ENCODE measurements around the gene MEOX1.

MEOX1 gene

GRCh38 chr17:43650471-43650870 lies 11.3 kb downstream of the MEOX1 start:
- no peak for DNase-seq

DNA sequence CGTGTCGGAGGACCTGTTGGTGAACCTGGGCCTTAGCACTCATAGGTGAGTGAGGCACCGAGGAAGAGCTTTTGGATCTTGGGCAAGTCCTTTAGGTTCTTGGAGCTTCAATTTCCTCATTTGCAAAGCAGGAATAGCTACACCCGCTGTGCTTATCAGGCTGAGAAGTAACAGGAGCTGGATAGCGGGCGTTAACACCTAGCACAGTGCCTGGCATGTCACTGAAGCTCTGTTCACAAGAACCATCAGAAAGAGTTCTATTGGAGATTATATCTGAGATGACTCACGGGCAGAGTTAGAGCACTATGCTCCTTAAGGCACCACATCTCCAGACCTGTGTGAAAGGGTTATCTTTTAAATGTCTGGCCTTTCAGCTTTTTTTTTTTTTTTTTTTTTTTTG lies 12.8 kb downstream of the MEOX1 start:
- no peak for DNase-seq

- DNase-seq: no peak
These were observed 15.8 kb downstream of the MEOX1 start for GRCh38 chr17:43645765-43646481.

- no peak for DNase-seq
These were observed 16.3 kb downstream of the MEOX1 start for GRCh38 chr17:43645450-43645764.

GRCh38 chr17:43644081-43644480 lies 17.6 kb downstream of the MEOX1 start:
- no peak for DNase-seq

- no peak for DNase-seq
These were observed 20.3 kb downstream of the MEOX1 start for GRCh38 chr17:43641416-43641815.

DNA sequence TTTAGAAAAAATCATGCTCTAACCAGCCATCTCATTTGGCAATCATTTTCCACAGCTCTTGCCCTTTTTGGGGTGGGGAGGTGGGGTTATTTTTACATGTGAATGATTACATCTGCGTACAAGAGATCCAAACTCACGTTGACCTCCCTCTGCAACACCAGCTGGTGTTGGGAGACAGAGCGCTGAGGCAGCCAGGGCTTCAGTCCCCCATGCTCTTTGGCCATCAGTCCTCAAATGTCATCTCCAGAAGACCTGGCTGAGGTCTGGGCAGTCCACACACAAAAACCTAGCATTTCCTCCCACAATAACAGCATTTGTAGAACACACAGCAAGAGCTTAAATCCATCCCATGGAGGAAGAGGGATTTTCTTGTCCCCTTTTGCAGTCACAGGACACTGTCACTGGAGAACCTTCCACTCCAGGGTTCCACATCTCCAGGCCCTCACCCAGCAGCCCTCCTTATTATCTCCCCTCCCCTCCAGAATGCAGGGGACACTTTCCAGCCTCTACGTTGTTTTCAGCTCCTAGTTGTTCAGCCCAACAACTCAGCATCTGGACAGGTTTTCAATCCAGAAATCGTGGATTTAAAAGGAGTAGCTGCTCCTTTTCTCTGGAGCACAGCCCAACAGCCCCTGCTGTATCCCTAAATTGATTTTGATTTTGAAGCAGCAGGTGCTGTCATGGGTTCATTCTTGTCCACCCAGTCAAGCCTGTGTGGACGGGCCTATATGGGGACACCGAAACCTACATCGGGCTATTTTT lies 21.1 kb downstream of the MEOX1 start:
- DNase-seq: no peak

DNA sequence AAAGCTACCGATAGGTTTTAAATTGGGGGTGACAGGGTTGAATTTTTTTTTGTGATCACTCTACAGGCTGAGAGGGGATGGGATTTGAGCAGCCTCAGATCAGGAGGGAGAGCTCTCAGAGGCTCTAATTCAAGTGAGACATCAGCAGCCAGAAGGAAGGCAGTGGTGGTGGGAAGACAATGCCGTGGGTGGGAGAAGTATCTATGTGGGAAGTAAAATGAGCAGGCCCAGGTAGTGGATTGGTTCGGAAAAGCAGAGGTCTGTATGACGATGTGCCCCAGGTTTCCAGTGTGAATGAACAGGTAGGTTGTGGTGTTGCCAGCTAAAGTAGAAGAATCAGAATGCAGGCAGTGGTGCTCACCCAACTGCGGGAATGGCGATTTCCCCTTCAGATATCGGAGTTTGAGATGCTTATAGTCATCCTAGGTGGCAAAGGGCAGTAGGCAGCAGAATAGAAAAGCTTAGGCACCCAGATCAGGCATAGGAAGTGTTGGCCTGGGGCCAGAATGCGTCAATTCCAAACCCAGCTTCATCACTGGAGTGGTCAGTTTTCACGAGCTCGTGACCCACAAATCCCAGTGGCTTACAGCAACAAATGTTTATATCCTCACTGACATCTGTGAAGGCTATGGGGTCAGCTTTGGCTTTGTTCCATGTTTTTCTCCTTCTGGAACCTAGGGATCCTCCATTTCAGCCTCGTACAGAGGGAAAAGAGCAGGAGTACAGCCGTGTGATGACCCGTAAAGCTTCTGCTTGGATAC lies 24.0 kb downstream of the MEOX1 start:
- no peak for DNase-seq

DNA sequence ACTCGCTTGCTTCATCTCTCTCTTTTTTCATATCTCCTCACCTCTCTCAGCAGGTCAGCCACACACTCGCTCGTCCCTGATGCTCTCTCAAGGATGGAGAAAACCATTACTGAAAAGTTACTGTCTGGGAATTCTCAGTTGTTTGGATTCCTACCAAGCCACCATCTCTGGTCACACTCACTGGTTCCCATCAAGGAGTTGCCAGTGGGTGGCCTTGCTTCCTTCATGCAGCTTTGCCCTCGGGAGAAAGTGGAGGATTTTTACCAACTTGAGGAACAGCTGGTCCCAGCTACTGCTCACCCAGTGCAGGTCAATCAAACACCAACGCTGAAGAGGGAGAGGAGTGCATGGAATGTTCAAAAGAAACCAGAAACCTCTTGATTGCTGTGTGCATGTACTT lies 25.3 kb downstream of the MEOX1 start:
- no peak for DNase-seq

DNA sequence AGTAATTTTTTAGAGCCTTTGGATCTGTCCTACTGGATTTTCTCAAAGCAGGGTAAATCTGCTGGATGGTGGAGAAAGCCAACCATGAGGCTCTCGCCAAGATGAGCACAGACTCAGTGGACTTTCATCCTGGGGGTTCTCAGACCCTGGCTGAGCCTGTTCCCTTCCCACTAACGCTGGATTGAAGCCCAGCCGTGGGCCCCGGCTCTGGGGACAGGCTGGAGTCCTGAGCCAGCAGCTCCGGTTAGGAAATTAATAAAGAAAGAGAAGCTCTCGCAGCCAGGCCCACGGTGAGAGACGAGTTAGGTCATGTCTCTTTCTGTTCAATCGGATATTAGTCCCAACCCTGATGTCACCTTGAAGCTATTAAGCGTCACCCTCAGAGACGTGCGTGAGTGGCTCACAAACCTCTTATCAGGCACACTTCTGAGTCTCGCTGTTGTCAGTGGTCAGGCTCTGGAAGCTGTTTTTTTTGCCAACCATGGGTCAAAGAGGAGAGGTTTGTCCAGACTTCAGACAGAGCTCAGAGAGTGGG lies 27.1 kb downstream of the MEOX1 start:
- no peak for DNase-seq

GRCh38 chr17:43632221-43632620 lies 29.5 kb downstream of the MEOX1 start:
- no peak for DNase-seq

- DNase-seq: no peak
These were observed 30.3 kb downstream of the MEOX1 start for GRCh38 chr17:43631429-43631828.

DNA sequence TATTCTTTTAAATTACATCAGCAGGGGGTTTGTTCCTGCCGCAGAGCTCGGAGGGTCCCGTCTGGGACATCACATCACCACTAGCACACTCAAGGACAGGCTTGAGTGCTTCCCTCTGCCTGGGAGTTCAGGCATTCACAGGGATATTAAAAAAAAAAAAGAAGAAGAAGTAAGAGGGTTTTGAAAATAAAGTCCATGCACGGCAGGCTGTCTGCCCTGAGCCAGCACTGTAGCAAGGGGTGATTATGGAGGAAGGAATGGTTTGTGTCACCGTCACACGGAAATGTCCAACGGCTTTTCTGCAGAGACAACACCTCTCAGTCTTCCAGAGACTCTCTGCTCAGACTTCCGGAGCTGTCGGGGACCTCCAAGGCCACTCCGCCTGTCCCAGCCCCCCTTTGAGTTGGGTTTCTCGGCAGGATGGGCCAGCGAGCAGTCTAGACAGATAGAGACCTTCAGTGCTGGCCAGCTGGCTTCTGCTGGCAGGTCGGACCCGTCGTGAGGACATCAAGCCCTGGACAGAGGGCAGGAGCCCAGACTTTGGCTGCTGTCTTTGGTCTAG lies 33.6 kb downstream of the MEOX1 start:
- no peak for DNase-seq

GRCh38 chr17:43627653-43628052 lies 34.1 kb downstream of the MEOX1 start:
- DNase-seq: no peak

DNA sequence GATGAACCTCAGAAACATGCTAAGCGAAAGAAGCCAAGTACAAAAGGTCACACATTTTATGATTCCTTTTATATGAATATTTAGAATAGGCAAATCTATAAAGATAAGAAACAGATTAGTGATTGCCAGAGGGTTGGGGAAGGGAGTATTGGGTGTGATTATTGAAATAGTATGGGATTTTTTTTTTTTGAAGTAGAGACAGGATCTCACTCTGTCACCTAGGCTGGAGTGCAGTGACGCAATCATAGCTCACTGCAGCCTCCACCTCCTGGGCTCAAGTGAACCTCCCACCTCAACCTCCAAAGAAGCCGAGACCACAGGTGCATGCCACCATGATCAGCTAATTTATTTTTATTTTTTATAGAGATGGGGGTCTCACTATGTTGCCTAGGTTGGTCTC lies 35.7 kb downstream of the MEOX1 start:
- DNase-seq: no peak

- DNase-seq: no peak
These were observed 36.1 kb downstream of the MEOX1 start for GRCh38 chr17:43625606-43626005.

- no peak for DNase-seq
These were observed 41.1 kb downstream of the MEOX1 start for GRCh38 chr17:43620581-43620980.

DNA sequence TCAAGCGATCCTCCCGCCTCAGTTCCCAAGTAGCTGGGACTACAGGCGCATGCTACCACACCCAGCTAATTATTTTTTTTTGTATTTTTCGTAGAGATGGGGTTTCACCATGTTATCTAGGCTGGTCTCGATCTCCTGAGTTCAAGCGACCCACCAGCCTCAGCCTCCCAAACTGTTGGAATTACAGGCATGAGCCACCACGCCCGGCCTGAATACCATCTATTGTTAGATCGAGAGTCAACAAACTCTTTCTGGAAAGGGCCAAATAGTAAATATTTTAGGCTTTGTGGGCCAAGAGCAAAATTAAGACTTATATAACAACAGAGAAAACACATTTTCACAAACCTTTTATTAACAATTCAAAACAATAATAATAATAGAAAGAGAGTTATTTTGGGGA lies 41.6 kb downstream of the MEOX1 start:
- no peak for DNase-seq

- DNase-seq: no peak
These were observed 42.0 kb downstream of the MEOX1 start for GRCh38 chr17:43619705-43620104.

DNA sequence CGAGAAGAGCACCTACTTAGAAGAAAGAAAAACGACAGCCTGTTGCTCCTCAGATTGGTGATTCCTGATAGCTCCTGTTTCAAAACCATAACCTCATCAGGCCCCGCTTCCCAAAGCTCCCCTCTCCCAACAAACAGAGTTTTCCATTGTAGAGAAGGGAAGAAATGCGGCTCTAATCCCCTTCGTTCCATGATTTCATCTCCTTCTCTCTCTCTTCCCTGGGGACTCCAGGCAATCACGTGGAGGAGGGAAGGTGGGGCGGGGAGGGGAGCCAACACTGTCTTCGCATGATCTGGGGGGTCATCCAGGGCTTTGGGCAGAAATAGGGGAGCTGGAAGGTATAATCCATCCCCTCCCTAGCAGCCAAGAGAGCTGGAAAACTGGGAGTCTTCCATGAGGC lies 43.4 kb downstream of the MEOX1 start:
- DNase-seq: no peak

DNA sequence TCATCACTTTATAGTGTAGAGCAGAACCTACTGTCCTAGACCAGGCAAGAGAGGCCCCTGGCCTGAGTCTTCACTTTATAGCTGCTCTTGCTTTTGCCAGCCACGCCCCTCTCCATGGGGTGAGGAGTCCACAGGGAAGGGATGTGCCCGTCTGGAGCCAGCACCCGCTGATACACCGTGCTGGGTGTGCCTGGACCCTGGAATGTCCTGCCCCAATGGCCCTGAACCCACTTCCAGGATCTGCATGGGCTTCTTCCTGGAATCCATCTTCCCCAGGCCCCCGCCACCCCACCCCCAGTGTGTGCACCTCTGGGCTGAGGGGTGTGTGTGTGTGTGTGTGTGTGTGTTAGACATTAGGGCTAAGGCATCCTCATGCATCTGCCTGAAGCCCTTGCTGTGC lies 44.9 kb downstream of the MEOX1 start:
- no peak for DNase-seq

GRCh38 chr17:43616421-43616820 lies 45.3 kb downstream of the MEOX1 start:
- no peak for DNase-seq

DNA sequence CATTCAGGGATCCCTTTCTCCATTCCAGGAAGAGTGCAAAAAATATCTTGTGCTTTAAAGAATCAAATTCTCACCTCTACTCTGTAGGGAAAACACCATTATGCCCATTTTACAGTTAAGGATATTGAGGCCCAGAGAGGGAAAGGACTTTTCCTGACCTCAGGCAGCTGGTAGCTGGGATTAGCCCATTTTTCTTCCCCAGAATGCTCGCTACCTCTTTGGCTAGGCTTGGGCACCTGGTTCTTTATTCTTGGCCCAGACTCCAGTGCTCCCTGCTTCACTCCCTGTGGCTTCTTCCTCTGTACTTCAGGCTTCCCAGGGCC lies 45.7 kb downstream of the MEOX1 start:
- DNase-seq: no peak
